ENCODE results near the gene NFAM1. TPM values are rescaled to one million over a fixed set of nuclear protein-coding genes. Genes with fewer than 3 reads are reported as not detected.
A peak's percentile ranks its signal among the peaks of the same experiment; 100 is the strongest.

The NFAM1 gene
- total RNA-seq, 2 donors from 2014 or later: 0.64 to 2.1 TPM

GRCh38 chr22:42436404-42436803 is 4.2 kb upstream of the NFAM1 start:
- Histone ChIP-seq H3K4me3 (no peak overlapping the region), H3K9me3 (no peaks in the 10 kb centered on the region), H3K36me3 (no peaks in the 10 kb centered on the region), H3K27me3 (no peaks in the 10 kb centered on the region), H3K4me1 (no peaks in the 10 kb centered on the region), H3K27ac (peak overlapping the region; percentile 8), H3K9ac (ENCODE audit: low read depth in 2 of 2, low read length in 2 of 2) (no peak overlapping the region)
- intact Hi-C loops (cut with DNase I): loop anchor here (2.0 to 10.0 kb wide), 2 partner anchors 268 to 462 kb away; no protein-coding TSS in a partner anchor
- no peak for DNase-seq
- no peak for TF ChIP-seq CTCF (IDR thresholded peaks at IDR 0.05)

GRCh38 chr22:42434748-42435425 is 2.7 kb upstream of the NFAM1 start:
- intact Hi-C loops (cut with DNase I): loop anchor here (10.0 kb wide), 1 partner anchor 460 kb away; no protein-coding TSS in a partner anchor
- Histone ChIP-seq H3K27ac (no peak overlapping the region), H3K27me3 (no peaks in the 10 kb centered on the region), H3K4me3 (no peak overlapping the region), H3K9ac (ENCODE audit: low read depth in 2 of 2, low read length in 2 of 2) (no peak overlapping the region), H3K4me1 (no peaks in the 10 kb centered on the region), H3K9me3 (no peaks in the 10 kb centered on the region), H3K36me3 (no peaks in the 10 kb centered on the region)
- TF ChIP-seq CTCF (IDR thresholded peaks at IDR 0.05): no peak
- DNase-seq: no peak

- H3K4me1 ChIP-seq: no peaks in the 10 kb centered on the region
- no peak overlapping the region for H3K9ac ChIP-seq (ENCODE audit: low read depth in 2 of 2, low read length in 2 of 2)
Measured at GRCh38 chr22:42433754-42434682, 1.8 kb upstream of the NFAM1 start.

GRCh38 chr22:42432818-42433217 is 615 bp upstream of the NFAM1 start:
- no peak overlapping the region for H3K9ac ChIP-seq (ENCODE audit: low read depth in 2 of 2, low read length in 2 of 2)
- intact Hi-C loops (cut with DNase I): loop anchor here (10.0 kb wide), 1 partner anchor 458 kb away; no protein-coding TSS in a partner anchor
- H3K36me3 ChIP-seq: no peaks in the 10 kb centered on the region
- no peak overlapping the region for H3K27ac ChIP-seq
- H3K27me3 ChIP-seq: no peaks in the 10 kb centered on the region
- no peak overlapping the region for H3K4me3 ChIP-seq
- H3K4me1 ChIP-seq: no peaks in the 10 kb centered on the region
- TF ChIP-seq CTCF (IDR thresholded peaks at IDR 0.05): no peak
- DNase-seq: no peak
- H3K9me3 ChIP-seq: no peaks in the 10 kb centered on the region

More at GRCh38 chr22:42433754-42434682, 1.8 kb upstream of the NFAM1 start:
- Histone ChIP-seq H3K27ac (no peak overlapping the region), H3K36me3 (no peaks in the 10 kb centered on the region), H3K4me3 (no peak overlapping the region), H3K9me3 (no peaks in the 10 kb centered on the region), H3K27me3 (no peaks in the 10 kb centered on the region)
- intact Hi-C loops (cut with DNase I): loop anchor here (10.0 kb wide), 1 partner anchor 459 kb away; no protein-coding TSS in a partner anchor
- no peak for TF ChIP-seq CTCF (IDR thresholded peaks at IDR 0.05)
- no peak for DNase-seq

- no peak for TF ChIP-seq CTCF (IDR thresholded peaks at IDR 0.05)
- no peaks in the 10 kb centered on the region for H3K36me3 ChIP-seq
- H3K4me1 ChIP-seq: no peaks in the 10 kb centered on the region
- H3K4me3 ChIP-seq: no peak overlapping the region
- intact Hi-C loops (cut with DNase I): loop anchor here (10.0 kb wide), 1 partner anchor 457 kb away; no protein-coding TSS in a partner anchor
- no peaks in the 10 kb centered on the region for H3K9me3 ChIP-seq
- peak overlapping the region in 1 of 2 donors; percentile 24 for H3K9ac ChIP-seq (ENCODE audit: low read depth in 2 of 2, low read length in 2 of 2)
- no peaks in the 10 kb centered on the region for H3K27me3 ChIP-seq
- H3K27ac ChIP-seq: no peak overlapping the region
- DNase-seq: no peak
Measured at GRCh38 chr22:42431401-42432019, 693 bp downstream of the NFAM1 start.

All from colonic mucosa (tissue), 4 donors.